SK-N-SH (cell line): ENCODE results near the gene SDK1. TPM values are rescaled to one million over a fixed set of nuclear protein-coding genes. Genes with fewer than 3 reads are reported as not detected.
"Not testable (repeated sequence)": the region's sequence is repeated elsewhere in the genome, so short reads cannot be mapped to it uniquely, and the experiment has no call there.

Source experiments
- CTCF ChIA-PET: fragments of 300-600, 350-600 bp; formaldehyde crosslinking; extraction: SDS; loops from one replicate; lab custom pipeline; 2021; lab: Yijun Ruan, JAX
- POLR2A ChIA-PET: fragments of 350-600 bp; sonication (Branson Sonifier 250); formaldehyde crosslinking; extraction: SDS; loops from one replicate; lab custom pipeline; 2020; ENCODE audit warnings: antibody characterized with exemption, inconsistent platforms; lab: Yijun Ruan, JAX
- DNase-seq: peaks from one replicate; pipeline ENCODE4 v3.0.0; 2012
- H2AFZ ChIP-seq: fragments of 200-600 bp; sonication (generic); 2 replicates; pipeline ENCODE4 v1.8.1; 2016; ENCODE audit warnings: antibody characterized with exemption, mild to moderate bottlenecking, low read depth
- H3F3A ChIP-seq: fragments of 200-600 bp; sonication (generic); replicated peaks from 2 replicates; pipeline ENCODE3; 2016; ENCODE audit warnings: antibody characterized with exemption, mild to moderate bottlenecking; ENCODE audit not compliant: insufficient read depth
- H3K27ac ChIP-seq, 2 experiments: fragments of 200-500 bp in 1 of 2; fragments of 200-600 bp in 1 of 2; sonication (Bioruptor generic) in 1 of 2; sonication (generic), shearing (Covaris generic) in 1 of 2; 2 replicates each; pipeline versions ENCODE4 v1.5.1 to v1.6.1; 2014 to 2016; ENCODE audit warnings: low read depth in 2 of 2, inconsistent platforms in 1 of 2, low read length in 1 of 2, mild to moderate bottlenecking in 1 of 2, mixed read lengths in 1 of 2
- H3K27me3 ChIP-seq: fragments of 200-600 bp; sonication (generic), shearing (Covaris generic); 2 replicates; pipeline ENCODE4 v1.6.1; 2016; ENCODE audit warnings: mixed run types; ENCODE audit not compliant: insufficient read depth
- H3K36me3 ChIP-seq, 2 experiments: fragments of 200-500 bp in 1 of 2; fragments of 200-600 bp in 1 of 2; sonication (Bioruptor generic) in 1 of 2; sonication (generic) in 1 of 2; replicated peaks in 1 of 2; 2 replicates each; pipeline versions ENCODE3 to v1.5.1; 2014 to 2016; ENCODE audit warnings: low read length in 1 of 2, mild to moderate bottlenecking in 1 of 2; ENCODE audit not compliant: insufficient read depth in 2 of 2, control insufficient read depth in 1 of 2
- H3K4me1 ChIP-seq, 2 experiments: fragments of 200-500 bp in 1 of 2; fragments of 200-600 bp in 1 of 2; sonication (Bioruptor generic) in 1 of 2; sonication (generic), shearing (Covaris generic) in 1 of 2; 2 replicates each; pipeline versions ENCODE4 v1.5.1 to v1.6.1; 2014 to 2016; ENCODE audit warnings: low read depth in 1 of 2, low read length in 1 of 2, mixed run types in 1 of 2; ENCODE audit not compliant: insufficient read depth in 2 of 2, control insufficient read depth in 1 of 2
- H3K4me2 ChIP-seq: fragments of 200-600 bp; sonication (generic), shearing (Covaris generic); 2 replicates; pipeline ENCODE4 v1.6.1; 2017; ENCODE audit warnings: mixed run types
- H3K4me3 ChIP-seq, 2 experiments: fragments of 200-500 bp in 1 of 2; fragments of 200-600 bp in 1 of 2; sonication (Bioruptor generic) in 1 of 2; sonication (generic), shearing (Covaris generic) in 1 of 2; 2 replicates each; pipeline versions ENCODE4 v1.5.1 to v1.8.1; 2014 to 2016; ENCODE audit warnings: low read depth in 2 of 2, inconsistent platforms in 1 of 2, low read length in 1 of 2, mild to moderate bottlenecking in 1 of 2, mixed read lengths in 1 of 2, moderate library complexity in 1 of 2
- H3K79me2 ChIP-seq: fragments of 200-600 bp; sonication (generic); 2 replicates; pipeline ENCODE4 v1.8.1; 2017; ENCODE audit warnings: mild to moderate bottlenecking; ENCODE audit not compliant: insufficient read depth
- H3K9ac ChIP-seq: fragments of 200-600 bp; sonication (generic); 2 replicates; pipeline ENCODE4 v1.6.1; 2017; ENCODE audit warnings: mixed run types
- H3K9me2 ChIP-seq: fragments of 200-600 bp; sonication (generic); 2 replicates; pipeline ENCODE4 v1.6.1; 2017; ENCODE audit warnings: mixed run types
- H3K9me3 ChIP-seq: fragments of 200-600 bp; sonication (generic); 2 replicates; pipeline ENCODE4 v1.6.1; 2017; ENCODE audit warnings: mixed run types, mild to moderate bottlenecking, moderate library complexity
- H4K20me1 ChIP-seq: fragments of 200-600 bp; sonication (generic); 2 replicates; pipeline ENCODE4 v1.6.1; 2017; ENCODE audit warnings: mild to moderate bottlenecking, mixed run types; ENCODE audit not compliant: insufficient read depth
- CHD2 ChIP-seq: fragments of 150-350 bp; IDR thresholded peaks from 2 replicates; pipeline ENCODE4 v1.6.1; 2018; ENCODE audit warnings: low read length; ENCODE audit not compliant: partially characterized antibody
- EP300 ChIP-seq, 2 experiments: IDR thresholded peaks; 2 replicates each; pipeline versions ENCODE4 v1.4.0 to v1.6.1; 2012; ENCODE audit warnings: borderline replicate concordance in 1 of 2, low read depth in 1 of 2, low read length in 1 of 2
- FOSL2 ChIP-seq: IDR thresholded peaks from 2 replicates; pipeline ENCODE4 v1.4.0; 2012; ENCODE audit warnings: low read depth, mild to moderate bottlenecking, moderate library complexity, borderline replicate concordance
- GABPA ChIP-seq: IDR thresholded peaks from 2 replicates; pipeline ENCODE4 v1.4.0; 2012; ENCODE audit warnings: low read depth, mild to moderate bottlenecking
- MEF2A ChIP-seq: IDR thresholded peaks from 2 replicates; pipeline ENCODE4 v1.4.0; 2012; ENCODE audit warnings: low read depth, borderline replicate concordance
- POLR2AphosphoS5 ChIP-seq: IDR thresholded peaks from 2 replicates; pipeline ENCODE4 v1.6.1; 2012; ENCODE audit warnings: low read depth, low read length
- RAD21 ChIP-seq: IDR thresholded peaks from 2 replicates; pipeline ENCODE4 v1.6.1; 2012; ENCODE audit warnings: mild to moderate bottlenecking, low read length
- RXRA ChIP-seq: IDR thresholded peaks from 2 replicates; pipeline ENCODE4 v1.4.0; 2012; ENCODE audit warnings: low read depth, mild to moderate bottlenecking, borderline replicate concordance
- TEAD4 ChIP-seq: IDR thresholded peaks from 2 replicates; pipeline ENCODE4 v1.4.0; 2012; ENCODE audit warnings: mild to moderate bottlenecking, borderline replicate concordance; ENCODE audit not compliant: insufficient read depth
- WGBS: methylation state at CpG from one replicate; pipeline ENCODE4 v1.1.6; 2017; ENCODE audit warnings: low lambda C conversion rate; 5-methylcytosine and 5-hydroxymethylcytosine counted together
- polyA plus RNA-seq, 3 experiments: library from polyadenylated mRNA; depleted of rRNA; stranded (reverse); fragments of >200 nt; gene quantifications; 2 replicates each; pipeline ENCODE4 v1.2.3, GENCODE V29; 2012
- TF ChIP-seq, protein P1 (sequence below): IDR thresholded peaks from 2 replicates; pipeline ENCODE4 v1.4.0; 2012; ENCODE audit warnings: low read depth
- TF ChIP-seq, protein P2 (sequence below): fragments of 150-350 bp; IDR thresholded peaks from 2 replicates; pipeline ENCODE4 v1.6.1; 2016; ENCODE audit warnings: mild to moderate bottlenecking, low read depth, low read length
- TF ChIP-seq, protein P3 (sequence below): fragments of 150-350 bp; IDR thresholded peaks from 2 replicates; pipeline ENCODE4 v1.6.1; 2017; ENCODE audit warnings: antibody characterized with exemption, low read length, low read depth, borderline replicate concordance

SDK1 gene
- polyA plus RNA-seq, 1 of the 3 experiments (the other 2 are of a cell fraction) = 1.2 TPM

DNA sequence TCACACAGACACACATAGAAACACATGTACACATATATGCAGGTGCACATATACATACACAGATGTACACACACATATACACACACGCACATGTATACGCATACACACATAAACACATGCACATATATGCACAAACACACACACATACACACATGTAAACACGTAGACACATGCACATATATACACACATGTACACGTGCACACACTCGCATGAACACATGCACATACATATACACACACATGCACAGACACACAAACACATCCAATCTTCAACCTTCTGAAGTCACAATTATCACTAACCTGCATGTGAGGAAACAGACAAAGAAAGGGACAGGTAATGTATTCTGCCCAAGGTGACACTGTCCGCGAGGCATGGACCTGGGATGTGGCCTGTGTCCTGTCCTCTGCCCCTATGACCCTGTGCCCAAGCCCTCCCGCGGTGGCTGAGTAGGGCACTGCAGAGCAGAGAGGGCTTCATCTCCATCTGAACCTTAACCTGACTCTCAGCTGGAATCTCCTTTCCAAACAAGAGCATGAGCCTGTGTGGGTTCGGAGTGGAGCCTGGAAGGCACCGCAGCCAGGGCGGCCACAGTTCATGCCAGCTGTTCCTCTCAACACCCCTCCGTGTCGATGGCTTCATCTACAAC lies 660.9 kb downstream of the SDK1 start:
- no peaks in the 10 kb centered on the region for H3K9me3 ChIP-seq
- H3K4me3 ChIP-seq = no peak overlapping the region
- TF ChIP-seq TEAD4 = no peak
- TF ChIP-seq, protein P1, sequence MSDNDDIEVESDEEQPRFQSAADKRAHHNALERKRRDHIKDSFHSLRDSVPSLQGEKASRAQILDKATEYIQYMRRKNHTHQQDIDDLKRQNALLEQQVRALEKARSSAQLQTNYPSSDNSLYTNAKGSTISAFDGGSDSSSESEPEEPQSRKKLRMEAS = no peak
- no peak for TF ChIP-seq MEF2A
- no peak for TF ChIP-seq EP300 (IDR thresholded peaks at IDR 0.05; ENCODE audit: borderline replicate concordance in 1 of 2, low read depth in 1 of 2, low read length in 1 of 2)
- TF ChIP-seq, protein P2, sequence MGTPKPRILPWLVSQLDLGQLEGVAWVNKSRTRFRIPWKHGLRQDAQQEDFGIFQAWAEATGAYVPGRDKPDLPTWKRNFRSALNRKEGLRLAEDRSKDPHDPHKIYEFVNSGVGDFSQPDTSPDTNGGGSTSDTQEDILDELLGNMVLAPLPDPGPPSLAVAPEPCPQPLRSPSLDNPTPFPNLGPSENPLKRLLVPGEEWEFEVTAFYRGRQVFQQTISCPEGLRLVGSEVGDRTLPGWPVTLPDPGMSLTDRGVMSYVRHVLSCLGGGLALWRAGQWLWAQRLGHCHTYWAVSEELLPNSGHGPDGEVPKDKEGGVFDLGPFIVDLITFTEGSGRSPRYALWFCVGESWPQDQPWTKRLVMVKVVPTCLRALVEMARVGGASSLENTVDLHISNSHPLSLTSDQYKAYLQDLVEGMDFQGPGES = no peak
- no peak for TF ChIP-seq CHD2
- no peak for TF ChIP-seq POLR2AphosphoS5
- TF ChIP-seq RAD21 = no peak
- TF ChIP-seq RXRA = no peak
- TF ChIP-seq FOSL2 = no peak
- TF ChIP-seq GABPA = no peak
- TF ChIP-seq, protein P3, sequence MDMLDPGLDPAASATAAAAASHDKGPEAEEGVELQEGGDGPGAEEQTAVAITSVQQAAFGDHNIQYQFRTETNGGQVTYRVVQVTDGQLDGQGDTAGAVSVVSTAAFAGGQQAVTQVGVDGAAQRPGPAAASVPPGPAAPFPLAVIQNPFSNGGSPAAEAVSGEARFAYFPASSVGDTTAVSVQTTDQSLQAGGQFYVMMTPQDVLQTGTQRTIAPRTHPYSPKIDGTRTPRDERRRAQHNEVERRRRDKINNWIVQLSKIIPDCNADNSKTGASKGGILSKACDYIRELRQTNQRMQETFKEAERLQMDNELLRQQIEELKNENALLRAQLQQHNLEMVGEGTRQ = no peak
- TF ChIP-seq, all 33 proteins: peak for 0
- no peak for DNase-seq
- POLR2A ChIA-PET = no interaction called here
- no peak overlapping the region for H2AFZ ChIP-seq
- no peaks in the 10 kb centered on the region for H4K20me1 ChIP-seq
- no peaks in the 10 kb centered on the region for H3K79me2 ChIP-seq
- H3K4me2 ChIP-seq = no peak overlapping the region
- no peak overlapping the region for H3K27ac ChIP-seq
- peaks cover 0 to 3% of the 10 kb centered on the region in 2 experiments; a peak in 2 of 4 replicates for H3K4me1 ChIP-seq
- no peaks in the 10 kb centered on the region for H3K9me2 ChIP-seq
- no peaks in the 10 kb centered on the region for H3F3A ChIP-seq
- CTCF ChIA-PET = interaction anchor here (0.6 kb wide), 2 partner anchors 537 to 768 kb away, joined by 3 read pairs; no protein-coding TSS in a partner anchor
- WGBS = 78% methylated on average over 14 of the region's 14 CpGs
- H3K27me3 ChIP-seq = no peaks in the 10 kb centered on the region
- H3K36me3 ChIP-seq = no peaks in the 10 kb centered on the region
- H3K9ac ChIP-seq = no peak overlapping the region

DNA sequence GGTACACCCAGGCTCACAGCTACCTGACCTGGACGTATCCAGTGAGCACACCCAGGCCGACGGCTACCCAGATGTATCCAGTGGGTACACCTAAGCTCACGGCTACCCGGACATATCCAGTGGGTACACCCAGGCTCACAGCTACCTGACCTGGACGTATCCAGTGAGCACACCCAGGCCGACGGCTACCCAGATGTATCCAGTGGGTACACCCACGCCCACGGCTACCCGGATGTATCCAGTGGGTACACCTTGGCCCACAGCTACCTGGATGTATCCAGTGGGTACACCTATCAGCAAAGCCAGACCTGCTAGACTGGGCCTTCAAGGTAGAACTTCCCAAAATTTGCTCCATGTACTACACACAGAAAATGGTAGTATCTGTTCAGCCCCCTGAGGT lies 662.7 kb downstream of the SDK1 start:
- H3K9ac ChIP-seq, H3K36me3 ChIP-seq, DNase-seq, H3K27me3 ChIP-seq, H3K4me3 ChIP-seq, CTCF ChIA-PET, H3K9me2 ChIP-seq, H4K20me1 ChIP-seq, POLR2A ChIA-PET, H3K27ac ChIP-seq, H2AFZ ChIP-seq, H3K9me3 ChIP-seq, H3K4me1 ChIP-seq, H3K4me2 ChIP-seq, H3F3A ChIP-seq, H3K79me2 ChIP-seq: not testable (repeated sequence)
- 77% methylated on average over 10 of the region's 11 CpGs for WGBS
